CD4-positive, alpha-beta memory T cell (primary cell): Measurements from ENCODE around the gene WDR88. TPM values are rescaled to one million over a fixed set of nuclear protein-coding genes. Genes with fewer than 3 reads are reported as not detected.
"Not testable (repeated sequence)": the region's sequence is repeated elsewhere in the genome, so short reads cannot be mapped to it uniquely, and the experiment has no call there.

ENCODE experiments used
- CTCF ChIA-PET: fragments of 350-600 bp; sonication (Branson Sonifier 250); formaldehyde crosslinking; loops from one replicate; lab custom pipeline; 2021; ENCODE audit warnings: inconsistent platforms; ENCODE audit not compliant: partially characterized antibody; lab: Charles Lee
- POLR2A ChIA-PET: fragments of 350-600 bp; sonication (Branson Sonifier 250); formaldehyde crosslinking; loops from one replicate; lab custom pipeline; 2021; ENCODE audit not compliant: partially characterized antibody; lab: Charles Lee
- DNase-seq, 5 donors: peaks; one replicate each; pipeline versions ENCODE4 v3.0.0 to v3.0.0-alpha.2; 2020 to 2022; ENCODE audit warnings: mixed read lengths in 1 of 5
- H3K27ac ChIP-seq: one replicate; pipeline ENCODE4 v1.7.0; 2013; ENCODE audit warnings: low read depth, low read length
- H3K27me3 ChIP-seq: 2 replicates; pipeline ENCODE4 v1.7.0; 2013; ENCODE audit warnings: mild to moderate bottlenecking, low read length, moderate library complexity; ENCODE audit not compliant: insufficient read depth
- H3K36me3 ChIP-seq: 2 replicates; pipeline ENCODE4 v1.7.0; 2013; ENCODE audit warnings: mild to moderate bottlenecking, low read length, moderate library complexity; ENCODE audit not compliant: insufficient read depth
- H3K4me1 ChIP-seq: 2 replicates; pipeline ENCODE4 v1.7.0; 2013; ENCODE audit warnings: mild to moderate bottlenecking, low read length, moderate library complexity; ENCODE audit not compliant: insufficient read depth
- H3K4me3 ChIP-seq, 2 donors: one replicate each; pipeline ENCODE4 v1.7.0; 2013; ENCODE audit warnings: low read length in 2 of 2, mild to moderate bottlenecking in 1 of 2
- H3K9me3 ChIP-seq, 2 donors: one replicate each; pipeline ENCODE4 v1.7.0; 2013; ENCODE audit warnings: low read length in 2 of 2, control low read depth in 1 of 2; ENCODE audit not compliant: control insufficient read depth in 1 of 2
- H3K27ac Mint-ChIP-seq, 7 donors: one replicate each; pipeline ENCODE4 v1.8.0; 2020 to 2021; ENCODE audit warnings: mixed read lengths in 7 of 7, mild to moderate bottlenecking in 6 of 7, inconsistent platforms in 3 of 7, moderate library complexity in 3 of 7
- H3K27me3 Mint-ChIP-seq, 2 donors: one replicate each; pipeline ENCODE4 v1.8.0; 2020 to 2021; ENCODE audit warnings: mixed read lengths in 2 of 2
- H3K36me3 Mint-ChIP-seq, 2 donors: one replicate each; pipeline ENCODE4 v1.8.0; 2020 to 2021; ENCODE audit warnings: mixed read lengths in 2 of 2, inconsistent platforms in 1 of 2, mild to moderate bottlenecking in 1 of 2
- H3K4me1 Mint-ChIP-seq, 4 donors: one replicate each; pipeline ENCODE4 v1.8.0; 2020 to 2021; ENCODE audit warnings: mixed read lengths in 4 of 4, mild to moderate bottlenecking in 1 of 4
- H3K4me3 Mint-ChIP-seq, 8 donors: one replicate each; pipeline ENCODE4 v1.8.0; 2020 to 2021; ENCODE audit warnings: mixed read lengths in 8 of 8, mild to moderate bottlenecking in 7 of 8, moderate library complexity in 6 of 8, inconsistent platforms in 3 of 8
- H3K9me3 Mint-ChIP-seq, 8 donors: one replicate each; pipeline ENCODE4 v1.8.0; 2020 to 2021; ENCODE audit warnings: mixed read lengths in 8 of 8, mild to moderate bottlenecking in 5 of 8, inconsistent platforms in 3 of 8, moderate library complexity in 1 of 8
- intact Hi-C: fragments of 100-400 bp; cut with micrococcal nuclease; formaldehyde crosslinking; loops from one replicate; pipeline ENCODE4 v1.15.1; 2023
- polyA plus RNA-seq, 2 donors: library from polyadenylated mRNA; unstranded; fragments of 300-500 nt; fragmentation: Illumina TruSeq; gene quantifications; one replicate each; pipeline ENCODE4 v1.2.3, GENCODE V29; 2021
- total RNA-seq, 2 experiments: library from RNA; stranded (reverse); gene quantifications; one replicate each; pipeline ENCODE4 v1.2.3, GENCODE V29; 2021

Gene WDR88
- total and polyA plus RNA-seq, 4 experiments from 2014 or later: 0.11 to 0.58 (median 0.43) TPM

DNA sequence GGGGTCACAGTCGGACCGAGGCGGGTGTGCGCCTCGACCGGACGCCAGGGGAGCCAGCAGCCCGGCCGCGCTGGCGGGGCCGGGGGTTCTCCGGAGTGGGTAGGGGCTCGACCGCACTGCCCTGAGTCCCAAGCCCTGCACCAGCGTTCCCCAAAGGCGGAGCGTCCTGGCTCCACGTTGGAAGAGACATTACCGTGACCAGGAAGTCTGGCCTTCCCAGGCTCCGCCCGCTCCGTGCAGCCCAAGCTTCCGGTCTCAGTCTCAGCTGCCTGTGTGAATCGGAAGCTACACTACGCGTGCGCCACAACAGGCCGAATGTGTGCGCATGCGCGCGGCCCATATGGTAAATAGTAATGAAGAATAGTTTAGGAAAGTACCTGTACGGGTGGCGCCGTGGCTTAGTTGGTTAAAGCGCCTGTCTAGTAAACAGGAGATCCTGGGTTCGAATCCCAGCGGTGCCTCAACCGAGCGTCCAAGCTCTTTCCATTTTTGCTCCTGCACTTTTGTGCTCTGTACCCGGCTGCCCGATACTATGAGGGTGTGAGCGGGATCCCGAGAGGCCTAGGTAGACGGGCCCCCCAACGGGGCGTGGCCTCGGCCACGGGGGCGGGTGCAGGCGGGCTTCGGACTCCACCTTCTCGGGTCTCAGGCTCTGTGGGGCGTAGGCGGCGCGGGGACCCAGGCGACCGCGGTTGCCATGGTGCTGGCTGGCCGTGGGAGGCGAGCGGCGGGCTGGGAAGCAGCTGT lies 44.9 kb downstream of the WDR88 start:
- peak overlapping the region; percentile 97 to 100 (median 99) for H3K27ac Mint-ChIP-seq
- peak overlapping the region; percentile 95 to 99 (median 98) for H3K4me3 Mint-ChIP-seq
- CTCF ChIA-PET: interaction anchor here (0.6 to 4.8 kb wide), 18 partner anchors 9 to 570 kb away, joined by 3 to 43 read pairs (median 6); partner anchors contain the start of gene CEBPG
- Histone ChIP-seq H3K27me3 (no peaks in the 10 kb centered on the region), H3K36me3 (no peaks in the 10 kb centered on the region), H3K9me3 (no peaks in the 10 kb centered on the region), H3K27ac (peak overlapping the region; percentile 88), H3K4me3 (peak overlapping the region; percentile 71 to 76), H3K4me1 (peaks cover 41% of the 10 kb centered on the region)
- H3K36me3 Mint-ChIP-seq: peaks cover 0 to 14% of the 10 kb centered on the region in 2 donors
- intact Hi-C loops: loop anchor here (1.0 to 5.0 kb wide), 10 partner anchors 17 to 1078 kb away; partner anchors contain the start of genes ANKRD27, CEBPG, FAAP24 and GARRE1
- POLR2A ChIA-PET: interaction anchor here (0.8 to 5.2 kb wide), 21 partner anchors 9 to 832 kb away, joined by 3 to 160 read pairs (median 5); partner anchors contain the start of genes CEBPG, CEP89, FAAP24 and GPATCH1
- H3K27me3 Mint-ChIP-seq: peaks cover 0 to 4% of the 10 kb centered on the region in 2 donors
- peaks cover 0 to 7% (median under 1%) of the 10 kb centered on the region in 8 donors for H3K9me3 Mint-ChIP-seq
- DNase-seq: peak; percentile 95 to 99 (median 98)
- H3K4me1 Mint-ChIP-seq: peaks cover 23 to 60% (median 42%) of the 10 kb centered on the region in 4 donors

DNA sequence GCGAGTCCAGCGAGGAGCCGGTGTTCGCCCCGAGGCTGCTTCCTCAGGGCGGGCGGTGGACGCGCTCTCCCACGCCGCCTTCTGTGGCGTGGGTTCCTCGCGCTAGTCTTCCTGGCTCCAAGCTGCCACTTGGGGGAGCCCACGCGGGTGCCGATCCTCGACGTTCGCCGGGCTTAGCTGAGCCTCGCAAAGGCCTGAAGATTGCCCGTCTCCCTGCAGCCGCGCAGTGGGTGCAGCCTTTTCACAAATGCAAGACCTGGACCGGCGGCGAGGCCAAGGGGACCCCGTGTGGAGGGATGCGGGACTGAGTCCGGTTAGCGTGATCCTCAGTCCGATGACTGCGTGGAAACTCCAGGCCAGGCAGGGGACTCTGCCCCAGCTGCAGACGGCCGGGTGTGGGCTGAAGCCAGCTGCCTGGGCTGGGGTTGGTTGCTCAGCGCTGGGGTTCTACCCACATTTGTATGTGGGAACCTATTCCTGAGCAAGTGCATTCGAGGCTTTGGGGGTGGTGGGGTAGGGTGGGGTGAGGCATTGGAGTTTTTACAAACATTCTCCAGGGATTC lies 45.6 kb downstream of the WDR88 start:
- ChIA-PET POLR2A (interaction anchor here (0.8 to 5.2 kb wide), 17 partner anchors 8 to 832 kb away, joined by 3 to 160 read pairs (median 6); partner anchors contain the start of genes CEBPG, CEP89, FAAP24 and GPATCH1), CTCF (interaction anchor here (0.7 to 4.8 kb wide), 18 partner anchors 8 to 229 kb away, joined by 3 to 43 read pairs (median 6); partner anchors contain the start of gene CEBPG)
- intact Hi-C loops: loop anchor here (1.0 to 5.0 kb wide), 10 partner anchors 17 to 1077 kb away; partner anchors contain the start of genes ANKRD27, CEBPG, FAAP24 and GARRE1
- DNase-seq: peak in 4 of 5 donors; percentile 85 to 86 (median 85)
- no peaks in the 10 kb centered on the region for H3K36me3 ChIP-seq
- no peaks in the 10 kb centered on the region for H3K27me3 ChIP-seq
- Mint-ChIP-seq H3K9me3 (peaks cover 0 to 7% (median under 1%) of the 10 kb centered on the region in 8 donors), H3K4me3 (peak overlapping the region; percentile 95 to 99 (median 98)), H3K27ac (peak overlapping the region; percentile 97 to 100 (median 99)), H3K4me1 (peaks cover 21 to 53% (median 37%) of the 10 kb centered on the region in 4 donors), H3K27me3 (peaks cover 0 to 4% of the 10 kb centered on the region in 2 donors), H3K36me3 (peaks cover 0 to 14% of the 10 kb centered on the region in 2 donors)
- peak overlapping the region; percentile 71 to 76 for H3K4me3 ChIP-seq
- peak overlapping the region; percentile 88 for H3K27ac ChIP-seq
- H3K9me3 ChIP-seq: no peaks in the 10 kb centered on the region
- H3K4me1 ChIP-seq: peaks cover 37% of the 10 kb centered on the region

DNA sequence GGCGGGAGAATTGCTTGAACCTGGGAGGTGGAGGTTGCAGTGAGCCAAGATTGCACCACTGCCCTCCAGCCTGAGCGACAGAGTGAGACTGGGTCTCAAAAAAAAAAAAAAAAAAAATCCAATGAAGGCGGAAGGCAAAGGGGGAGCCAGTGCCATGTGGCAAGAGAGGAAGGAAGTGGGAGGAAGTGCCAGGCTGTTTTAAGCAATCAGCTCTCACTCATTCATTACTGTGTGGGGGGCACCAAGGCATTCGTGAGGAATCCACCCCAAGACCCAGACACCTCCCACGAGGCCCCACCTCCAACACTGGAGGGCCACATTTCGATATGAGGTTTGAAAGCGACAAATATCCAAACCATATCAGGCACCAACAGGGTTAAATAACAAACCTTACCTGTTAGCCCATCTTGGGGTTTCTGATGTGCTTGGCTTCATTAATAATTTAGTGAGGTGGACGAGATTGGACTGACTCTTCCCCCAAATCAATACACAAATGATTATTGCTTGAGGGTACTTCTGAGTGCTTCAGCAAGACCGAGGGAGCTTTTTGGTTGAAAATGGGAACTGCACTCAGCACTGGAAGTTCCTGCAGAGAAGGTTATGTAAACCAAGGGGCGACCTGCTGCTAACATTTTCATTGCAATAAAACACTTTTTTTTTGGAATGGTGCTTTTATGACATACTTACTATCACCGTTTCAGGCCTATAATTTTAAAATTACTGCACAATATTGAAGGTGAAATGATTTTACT lies 54.7 kb downstream of the WDR88 start:
- H3K27ac Mint-ChIP-seq: no peak overlapping the region
- POLR2A ChIA-PET: interaction anchor here (1.3 kb wide), 1 partner anchor 9 kb away, joined by 4 read pairs; no protein-coding TSS in a partner anchor

DNA sequence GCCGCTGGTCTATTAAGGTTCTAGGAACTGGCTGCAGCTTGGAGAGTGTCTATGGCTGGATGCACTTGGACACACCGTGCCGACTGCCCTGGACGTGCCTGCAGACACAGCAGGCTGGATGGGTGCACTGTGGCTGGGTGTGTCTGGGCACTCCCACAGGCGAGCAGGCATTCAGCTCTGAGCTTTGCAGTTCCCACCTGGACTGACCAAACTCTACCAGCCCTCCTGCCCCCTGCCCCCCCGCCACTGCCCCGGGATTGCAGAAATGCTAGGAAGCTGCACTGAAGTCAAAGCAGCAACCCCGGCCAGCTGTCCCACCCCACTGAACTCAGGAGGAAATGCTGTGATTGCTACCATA lies 55.2 kb downstream of the WDR88 start:
- Histone ChIP-seq H3K4me1 (peaks cover 6% of the 10 kb centered on the region), H3K4me3 (no peak overlapping the region), H3K9me3 (no peaks in the 10 kb centered on the region), H3K27ac (no peak overlapping the region), H3K36me3 (no peaks in the 10 kb centered on the region), H3K27me3 (no peaks in the 10 kb centered on the region)
- H3K27me3 Mint-ChIP-seq: peaks cover 2 to 11% of the 10 kb centered on the region in 2 donors
- H3K27ac Mint-ChIP-seq: no peak overlapping the region
- H3K4me3 Mint-ChIP-seq: no peak overlapping the region
- H3K9me3 Mint-ChIP-seq: no peaks in the 10 kb centered on the region
- CTCF ChIA-PET: interaction anchor here (5.7 kb wide), 1 partner anchor 43 kb away, joined by 62 read pairs; no protein-coding TSS in a partner anchor
- intact Hi-C loops: no loop called here
- DNase-seq: no peak
- peaks cover 0 to 11% (median under 1%) of the 10 kb centered on the region in 4 donors for H3K4me1 Mint-ChIP-seq
- POLR2A ChIA-PET: interaction anchor here (1.3 kb wide), 1 partner anchor 10 kb away, joined by 4 read pairs; no protein-coding TSS in a partner anchor
- H3K36me3 Mint-ChIP-seq: no peaks in the 10 kb centered on the region

More for the DNA sequence above, 54.7 kb downstream of the WDR88 start:
- Histone ChIP-seq H3K27me3 (no peaks in the 10 kb centered on the region), H3K36me3 (no peaks in the 10 kb centered on the region), H3K4me3 (no peak overlapping the region), H3K27ac (no peak overlapping the region), H3K4me1 (peaks cover 6% of the 10 kb centered on the region), H3K9me3 (no peaks in the 10 kb centered on the region)
- Mint-ChIP-seq H3K4me3 (no peak overlapping the region), H3K4me1 (peaks cover 0 to 11% (median under 1%) of the 10 kb centered on the region in 4 donors), H3K36me3 (no peaks in the 10 kb centered on the region), H3K27me3 (peaks cover 0 to 7% of the 10 kb centered on the region in 2 donors), H3K9me3 (no peaks in the 10 kb centered on the region)
- intact Hi-C loops: no loop called here
- no peak for DNase-seq
- CTCF ChIA-PET: interaction anchor here (1.7 to 5.7 kb wide), 5 partner anchors 9 to 61 kb away, joined by 3 to 62 read pairs (median 30); no protein-coding TSS in a partner anchor

DNA sequence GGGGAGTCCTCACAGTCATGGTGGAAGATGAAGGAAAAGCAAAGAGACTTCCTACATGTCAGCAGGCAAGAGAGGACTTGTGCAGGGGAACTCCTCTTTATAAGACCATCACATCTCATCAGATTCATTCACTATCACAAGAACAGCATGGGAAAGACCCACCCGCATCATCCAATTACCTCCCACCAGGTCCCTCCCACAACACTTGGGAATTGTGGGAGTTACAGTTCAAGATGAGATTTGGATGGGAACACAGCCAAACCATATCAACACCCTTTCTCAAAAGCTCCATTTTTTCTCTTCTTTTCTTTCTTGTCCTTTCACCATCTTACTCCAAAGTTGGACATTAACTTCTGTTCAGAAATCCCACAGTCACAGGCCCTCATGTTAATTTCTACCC lies 57.5 kb downstream of the WDR88 start:
- Histone ChIP-seq H3K9me3 (no peaks in the 10 kb centered on the region), H3K27ac (no peak overlapping the region), H3K27me3 (peaks cover 7% of the 10 kb centered on the region), H3K4me1 (peaks cover 6% of the 10 kb centered on the region), H3K4me3 (no peak overlapping the region), H3K36me3 (no peaks in the 10 kb centered on the region)
- no peak overlapping the region for H3K27ac Mint-ChIP-seq
- H3K36me3 Mint-ChIP-seq: no peaks in the 10 kb centered on the region
- POLR2A ChIA-PET: no interaction called here
- CTCF ChIA-PET: interaction anchor here (1.0 kb wide), 1 partner anchor 63 kb away, joined by 3 read pairs; no protein-coding TSS in a partner anchor
- H3K9me3 Mint-ChIP-seq: no peaks in the 10 kb centered on the region
- intact Hi-C loops: no loop called here
- no peak overlapping the region for H3K4me3 Mint-ChIP-seq
- peaks cover 0 to 11% (median 4%) of the 10 kb centered on the region in 4 donors for H3K4me1 Mint-ChIP-seq
- DNase-seq: no peak
- H3K27me3 Mint-ChIP-seq: peaks cover 17 to 25% of the 10 kb centered on the region in 2 donors

DNA sequence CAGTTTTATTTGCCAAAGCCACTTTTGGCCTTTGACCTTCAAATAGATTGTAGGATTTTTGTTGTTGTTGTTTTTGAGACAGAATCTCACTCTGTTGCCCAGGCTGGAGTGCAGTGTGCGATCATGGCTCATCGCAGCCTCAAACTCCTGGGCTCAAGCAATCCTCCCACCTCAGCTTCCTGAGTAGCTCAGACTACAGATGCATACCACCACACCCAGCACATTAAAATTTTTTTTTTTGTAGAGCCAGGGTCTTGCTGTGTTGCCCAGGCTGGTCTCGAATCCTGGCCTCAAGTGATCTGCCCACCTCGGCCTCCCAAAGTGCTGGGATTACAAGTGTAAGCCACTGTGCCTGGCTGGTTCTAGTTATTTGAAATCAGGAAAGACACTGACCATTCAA lies 59.2 kb downstream of the WDR88 start:
- H3K36me3 ChIP-seq, H3K27ac ChIP-seq, H3K36me3 Mint-ChIP-seq, H3K9me3 ChIP-seq, H3K27ac Mint-ChIP-seq, H3K4me3 ChIP-seq, CTCF ChIA-PET, POLR2A ChIA-PET, intact Hi-C loops, H3K4me3 Mint-ChIP-seq, DNase-seq, H3K9me3 Mint-ChIP-seq, H3K4me1 ChIP-seq: not testable (repeated sequence)
- Mint-ChIP-seq H3K27me3 (peaks cover 20 to 25% of the 10 kb centered on the region in 2 donors), H3K4me1 (peaks cover 0 to 10% (median 3%) of the 10 kb centered on the region in 4 donors)
- H3K27me3 ChIP-seq: peaks cover 11% of the 10 kb centered on the region
